Liver (tissue), 9 donors: ENCODE results near the gene PLA1A. TPM values are rescaled to one million over a fixed set of nuclear protein-coding genes. Genes with fewer than 3 reads are reported as not detected.

Experiments used
- DNase-seq: peaks from one replicate; pipeline ENCODE4 v3.0.0-alpha.2; 2017; ENCODE audit warnings: low spot score
- H3K27ac ChIP-seq, 2 donors: one replicate each; pipeline ENCODE4 v1.7.0; 2013; ENCODE audit warnings: inconsistent platforms in 2 of 2, low read length in 2 of 2, control low read depth in 1 of 2, low read depth in 1 of 2, mild to moderate bottlenecking in 1 of 2
- H3K27me3 ChIP-seq, 4 donors: one replicate each; pipeline versions ENCODE4 v1.6.1 to v1.7.0; 2013; ENCODE audit warnings: low read length in 3 of 4, inconsistent platforms in 1 of 4, mild to moderate bottlenecking in 1 of 4, moderate library complexity in 1 of 4; ENCODE audit not compliant: control insufficient read depth in 4 of 4, insufficient read depth in 4 of 4
- H3K36me3 ChIP-seq, 4 donors: one replicate each; pipeline versions ENCODE4 v1.6.1 to v1.7.0; 2013; ENCODE audit warnings: low read length in 3 of 4, mild to moderate bottlenecking in 3 of 4, low read depth in 1 of 4, moderate library complexity in 1 of 4; ENCODE audit not compliant: control insufficient read depth in 4 of 4, insufficient read depth in 3 of 4
- H3K4me1 ChIP-seq, 4 donors: one replicate each; pipeline versions ENCODE4 v1.6.1 to v1.7.0; 2013; ENCODE audit warnings: low read length in 3 of 4, mild to moderate bottlenecking in 3 of 4, moderate library complexity in 1 of 4; ENCODE audit not compliant: control insufficient read depth in 4 of 4, insufficient read depth in 4 of 4
- H3K4me3 ChIP-seq, 3 donors: one replicate each; pipeline versions ENCODE4 v1.6.1 to v1.7.0; 2013; ENCODE audit warnings: low read length in 3 of 3, control low read depth in 1 of 3, low read depth in 1 of 3, mild to moderate bottlenecking in 1 of 3
- H3K9ac ChIP-seq, 2 donors: one replicate each; pipeline ENCODE4 v1.7.0; 2013; ENCODE audit warnings: low read length in 2 of 2, mild to moderate bottlenecking in 2 of 2, moderate library complexity in 2 of 2, control low read depth in 1 of 2, low read depth in 1 of 2
- H3K9me3 ChIP-seq, 4 donors: one replicate each; pipeline versions ENCODE4 v1.6.1 to v1.7.0; 2013; ENCODE audit warnings: low read length in 3 of 4; ENCODE audit not compliant: control insufficient read depth in 4 of 4
- EGR1 ChIP-seq, 2 donors: IDR thresholded peaks; 2 replicates each; pipeline ENCODE4 v1.6.1; 2016 to 2018; ENCODE audit warnings: antibody characterized with exemption in 2 of 2, low read depth in 2 of 2
- FOXA1 ChIP-seq: IDR thresholded peaks from 2 replicates; pipeline ENCODE4 v1.6.1; 2016; ENCODE audit warnings: antibody characterized with exemption
- GABPA ChIP-seq, 2 donors: IDR thresholded peaks in 1 of 2; conservative IDR thresholded peaks in 1 of 2; 2 replicates each; pipeline ENCODE4 v1.6.1; 2016; ENCODE audit warnings: antibody characterized with exemption in 2 of 2, mild to moderate bottlenecking in 1 of 2, moderate library complexity in 1 of 2
- HNF4A ChIP-seq, 2 donors: conservative IDR thresholded peaks; 2 replicates each; pipeline ENCODE4 v1.6.1; 2016; ENCODE audit warnings: antibody characterized with exemption in 2 of 2, mild to moderate bottlenecking in 2 of 2
- HNF4G ChIP-seq: IDR thresholded peaks from 2 replicates; pipeline ENCODE4 v1.6.1; 2016; ENCODE audit warnings: antibody characterized with exemption
- JUND ChIP-seq, 2 donors: IDR thresholded peaks; 2 replicates each; pipeline ENCODE4 v1.6.1; 2016; ENCODE audit warnings: antibody characterized with exemption in 2 of 2
- NR2F2 ChIP-seq: IDR thresholded peaks from 2 replicates; pipeline ENCODE4 v1.6.1; 2016; ENCODE audit warnings: antibody characterized with exemption
- RAD21 ChIP-seq, 2 donors: IDR thresholded peaks; 2 replicates each; pipeline ENCODE4 v1.6.1; 2016; ENCODE audit warnings: antibody characterized with exemption in 2 of 2, mild to moderate bottlenecking in 2 of 2
- RXRA ChIP-seq, 2 donors: IDR thresholded peaks; 2 replicates each; pipeline ENCODE4 v1.6.1; 2017 to 2018; ENCODE audit warnings: antibody characterized with exemption in 2 of 2, mild to moderate bottlenecking in 1 of 2
- SP1 ChIP-seq: IDR thresholded peaks from 2 replicates; pipeline ENCODE4 v1.6.1; 2018; ENCODE audit warnings: antibody characterized with exemption, mild to moderate bottlenecking
- TAF1 ChIP-seq: conservative IDR thresholded peaks from 2 replicates; pipeline ENCODE4 v1.6.1; 2016; ENCODE audit warnings: antibody characterized with exemption, mild to moderate bottlenecking
- YY1 ChIP-seq: IDR thresholded peaks from 2 replicates; pipeline ENCODE4 v1.6.1; 2016; ENCODE audit warnings: antibody characterized with exemption, mild to moderate bottlenecking
- WGBS: extraction: QIAGEN DNeasy Blood & Tissue Kit; methylation state at CpG from one replicate; pipeline ENCODE4 v1.1.7; 2013; 5-methylcytosine and 5-hydroxymethylcytosine counted together
- polyA plus RNA-seq, 2 donors: library from polyadenylated mRNA; stranded (reverse) in 1 of 2; unstranded in 1 of 2; fragments of 200-250 nt in 1 of 2; fragments of >200 nt in 1 of 2; fragmentation: Nextera tagmentation in 1 of 2; extraction: Ambion mirVana in 1 of 2; gene quantifications; one replicate each; pipeline versions ENCODE4 v1.2.1 to v1.2.3, GENCODE V29; 2013 to 2015
- total RNA-seq, 2 donors: library from RNA; depleted of rRNA; stranded (reverse); fragments of >200 nt; gene quantifications; one replicate each; pipeline ENCODE4 v1.2.3, GENCODE V29; 2014
- TF ChIP-seq, protein P1 (sequence below): fragments of 150-350 bp; IDR thresholded peaks from 2 replicates; pipeline ENCODE4 v1.5.1; 2017; ENCODE audit warnings: improper control_type of control experiment, low read depth, low read length; ENCODE audit not compliant: missing input control
- TF ChIP-seq, protein P2 (sequence below): IDR thresholded peaks from 2 replicates; pipeline ENCODE4 v1.6.1; 2016; ENCODE audit warnings: antibody characterized with exemption
- TF ChIP-seq, protein P3 (sequence below): IDR thresholded peaks from 2 replicates; pipeline ENCODE4 v1.6.1; 2016; ENCODE audit warnings: antibody characterized with exemption, mild to moderate bottlenecking
- TF ChIP-seq, protein P4 (sequence below): IDR thresholded peaks from 2 replicates; pipeline ENCODE4 v1.6.1; 2016; ENCODE audit warnings: antibody characterized with exemption
- TF ChIP-seq, protein P5 (sequence below): IDR thresholded peaks from 2 replicates; pipeline ENCODE4 v1.6.1; 2016; ENCODE audit warnings: antibody characterized with exemption
- donor health status: healthy.
- donor health status: healthy.
- donor health status: healthy.
- donor health status: healthy.
- donor health status: healthy.

The PLA1A gene
- total and polyA plus RNA-seq, 4 donors = 6.0 to 63.9 (median 33.0) TPM

DNA sequence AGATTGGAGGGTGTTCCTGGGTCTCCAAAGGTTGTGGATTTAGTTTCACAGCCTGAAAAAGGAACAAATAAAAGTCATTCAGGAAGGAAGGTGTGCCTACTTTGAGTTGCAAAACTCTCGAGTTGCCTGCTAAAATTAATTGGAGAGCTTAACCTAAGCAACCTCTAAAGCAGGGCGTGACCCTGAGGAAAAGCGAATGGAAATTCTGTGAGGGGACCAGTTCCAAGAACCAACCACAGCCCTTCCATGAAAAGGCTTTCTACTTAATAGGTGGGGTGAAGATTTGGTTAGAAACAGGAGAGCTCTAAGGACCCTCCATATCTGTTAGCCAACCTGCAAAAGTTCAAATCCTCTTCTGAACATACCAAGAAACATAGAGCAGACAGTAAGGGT is 39.8 kb upstream of the PLA1A start:
- TF ChIP-seq HNF4G (no peak), YY1 (no peak), JUND (IDR thresholded peaks at IDR 0.05) (no peak), TAF1 (no peak), RAD21 (IDR thresholded peaks at IDR 0.05) (no peak), GABPA (IDR thresholded peaks at IDR 0.05 in 1 of 2, conservative IDR thresholded peaks at IDR 0.05 in 1 of 2) (no peak), RXRA (IDR thresholded peaks at IDR 0.05) (no peak), HNF4A (conservative IDR thresholded peaks at IDR 0.05) (no peak), SP1 (no peak), FOXA1 (no peak), EGR1 (IDR thresholded peaks at IDR 0.05; ENCODE audit: low read depth in 2 of 2) (no peak), NR2F2 (no peak)
- TF ChIP-seq, protein P1, sequence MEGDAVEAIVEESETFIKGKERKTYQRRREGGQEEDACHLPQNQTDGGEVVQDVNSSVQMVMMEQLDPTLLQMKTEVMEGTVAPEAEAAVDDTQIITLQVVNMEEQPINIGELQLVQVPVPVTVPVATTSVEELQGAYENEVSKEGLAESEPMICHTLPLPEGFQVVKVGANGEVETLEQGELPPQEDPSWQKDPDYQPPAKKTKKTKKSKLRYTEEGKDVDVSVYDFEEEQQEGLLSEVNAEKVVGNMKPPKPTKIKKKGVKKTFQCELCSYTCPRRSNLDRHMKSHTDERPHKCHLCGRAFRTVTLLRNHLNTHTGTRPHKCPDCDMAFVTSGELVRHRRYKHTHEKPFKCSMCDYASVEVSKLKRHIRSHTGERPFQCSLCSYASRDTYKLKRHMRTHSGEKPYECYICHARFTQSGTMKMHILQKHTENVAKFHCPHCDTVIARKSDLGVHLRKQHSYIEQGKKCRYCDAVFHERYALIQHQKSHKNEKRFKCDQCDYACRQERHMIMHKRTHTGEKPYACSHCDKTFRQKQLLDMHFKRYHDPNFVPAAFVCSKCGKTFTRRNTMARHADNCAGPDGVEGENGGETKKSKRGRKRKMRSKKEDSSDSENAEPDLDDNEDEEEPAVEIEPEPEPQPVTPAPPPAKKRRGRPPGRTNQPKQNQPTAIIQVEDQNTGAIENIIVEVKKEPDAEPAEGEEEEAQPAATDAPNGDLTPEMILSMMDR = no peak
- TF ChIP-seq, protein P2, sequence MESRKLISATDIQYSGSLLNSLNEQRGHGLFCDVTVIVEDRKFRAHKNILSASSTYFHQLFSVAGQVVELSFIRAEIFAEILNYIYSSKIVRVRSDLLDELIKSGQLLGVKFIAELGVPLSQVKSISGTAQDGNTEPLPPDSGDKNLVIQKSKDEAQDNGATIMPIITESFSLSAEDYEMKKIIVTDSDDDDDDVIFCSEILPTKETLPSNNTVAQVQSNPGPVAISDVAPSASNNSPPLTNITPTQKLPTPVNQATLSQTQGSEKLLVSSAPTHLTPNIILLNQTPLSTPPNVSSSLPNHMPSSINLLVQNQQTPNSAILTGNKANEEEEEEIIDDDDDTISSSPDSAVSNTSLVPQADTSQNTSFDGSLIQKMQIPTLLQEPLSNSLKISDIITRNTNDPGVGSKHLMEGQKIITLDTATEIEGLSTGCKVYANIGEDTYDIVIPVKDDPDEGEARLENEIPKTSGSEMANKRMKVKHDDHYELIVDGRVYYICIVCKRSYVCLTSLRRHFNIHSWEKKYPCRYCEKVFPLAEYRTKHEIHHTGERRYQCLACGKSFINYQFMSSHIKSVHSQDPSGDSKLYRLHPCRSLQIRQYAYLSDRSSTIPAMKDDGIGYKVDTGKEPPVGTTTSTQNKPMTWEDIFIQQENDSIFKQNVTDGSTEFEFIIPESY = no peak
- TF ChIP-seq, protein P3, sequence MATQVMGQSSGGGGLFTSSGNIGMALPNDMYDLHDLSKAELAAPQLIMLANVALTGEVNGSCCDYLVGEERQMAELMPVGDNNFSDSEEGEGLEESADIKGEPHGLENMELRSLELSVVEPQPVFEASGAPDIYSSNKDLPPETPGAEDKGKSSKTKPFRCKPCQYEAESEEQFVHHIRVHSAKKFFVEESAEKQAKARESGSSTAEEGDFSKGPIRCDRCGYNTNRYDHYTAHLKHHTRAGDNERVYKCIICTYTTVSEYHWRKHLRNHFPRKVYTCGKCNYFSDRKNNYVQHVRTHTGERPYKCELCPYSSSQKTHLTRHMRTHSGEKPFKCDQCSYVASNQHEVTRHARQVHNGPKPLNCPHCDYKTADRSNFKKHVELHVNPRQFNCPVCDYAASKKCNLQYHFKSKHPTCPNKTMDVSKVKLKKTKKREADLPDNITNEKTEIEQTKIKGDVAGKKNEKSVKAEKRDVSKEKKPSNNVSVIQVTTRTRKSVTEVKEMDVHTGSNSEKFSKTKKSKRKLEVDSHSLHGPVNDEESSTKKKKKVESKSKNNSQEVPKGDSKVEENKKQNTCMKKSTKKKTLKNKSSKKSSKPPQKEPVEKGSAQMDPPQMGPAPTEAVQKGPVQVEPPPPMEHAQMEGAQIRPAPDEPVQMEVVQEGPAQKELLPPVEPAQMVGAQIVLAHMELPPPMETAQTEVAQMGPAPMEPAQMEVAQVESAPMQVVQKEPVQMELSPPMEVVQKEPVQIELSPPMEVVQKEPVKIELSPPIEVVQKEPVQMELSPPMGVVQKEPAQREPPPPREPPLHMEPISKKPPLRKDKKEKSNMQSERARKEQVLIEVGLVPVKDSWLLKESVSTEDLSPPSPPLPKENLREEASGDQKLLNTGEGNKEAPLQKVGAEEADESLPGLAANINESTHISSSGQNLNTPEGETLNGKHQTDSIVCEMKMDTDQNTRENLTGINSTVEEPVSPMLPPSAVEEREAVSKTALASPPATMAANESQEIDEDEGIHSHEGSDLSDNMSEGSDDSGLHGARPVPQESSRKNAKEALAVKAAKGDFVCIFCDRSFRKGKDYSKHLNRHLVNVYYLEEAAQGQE = no peak
- TF ChIP-seq, protein P4, sequence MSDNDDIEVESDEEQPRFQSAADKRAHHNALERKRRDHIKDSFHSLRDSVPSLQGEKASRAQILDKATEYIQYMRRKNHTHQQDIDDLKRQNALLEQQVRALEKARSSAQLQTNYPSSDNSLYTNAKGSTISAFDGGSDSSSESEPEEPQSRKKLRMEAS = no peak
- TF ChIP-seq, protein P5, sequence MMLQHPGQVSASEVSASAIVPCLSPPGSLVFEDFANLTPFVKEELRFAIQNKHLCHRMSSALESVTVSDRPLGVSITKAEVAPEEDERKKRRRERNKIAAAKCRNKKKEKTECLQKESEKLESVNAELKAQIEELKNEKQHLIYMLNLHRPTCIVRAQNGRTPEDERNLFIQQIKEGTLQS = no peak
- H3K4me1 ChIP-seq = peaks cover 0 to 1% (median 0%) of the 10 kb centered on the region in 4 donors
- no peaks in the 10 kb centered on the region for H3K9me3 ChIP-seq
- no peak overlapping the region for H3K4me3 ChIP-seq
- H3K9ac ChIP-seq = no peak overlapping the region
- no peak overlapping the region for H3K27ac ChIP-seq
- 80% methylated on average over 3 of the region's 3 CpGs for WGBS
- DNase-seq = no peak
- no peaks in the 10 kb centered on the region for H3K36me3 ChIP-seq
- H3K27me3 ChIP-seq = no peaks in the 10 kb centered on the region
